Astrocyte (in vitro differentiated cells and primary cell): ENCODE measurements around the gene GRK5.

ENCODE experiments used
- EZH2 ChIP-seq: IDR thresholded peaks from 2 replicates; pipeline ENCODE4 v1.6.1; 2012; ENCODE audit warnings: mild to moderate bottlenecking, low read length, inconsistent platforms; ENCODE audit not compliant: insufficient read depth
- TF ChIP-seq, protein P1 (sequence below): IDR thresholded peaks from 2 replicates; pipeline ENCODE4 v1.5.1; 2011; ENCODE audit warnings: low read depth, mild to moderate bottlenecking, inconsistent platforms, low read length, moderate library complexity; ENCODE audit not compliant: insufficient read depth

GRCh38 chr10:119314486-119314885 is 107.1 kb downstream of the GRK5 start:
- TF ChIP-seq, protein P1, sequence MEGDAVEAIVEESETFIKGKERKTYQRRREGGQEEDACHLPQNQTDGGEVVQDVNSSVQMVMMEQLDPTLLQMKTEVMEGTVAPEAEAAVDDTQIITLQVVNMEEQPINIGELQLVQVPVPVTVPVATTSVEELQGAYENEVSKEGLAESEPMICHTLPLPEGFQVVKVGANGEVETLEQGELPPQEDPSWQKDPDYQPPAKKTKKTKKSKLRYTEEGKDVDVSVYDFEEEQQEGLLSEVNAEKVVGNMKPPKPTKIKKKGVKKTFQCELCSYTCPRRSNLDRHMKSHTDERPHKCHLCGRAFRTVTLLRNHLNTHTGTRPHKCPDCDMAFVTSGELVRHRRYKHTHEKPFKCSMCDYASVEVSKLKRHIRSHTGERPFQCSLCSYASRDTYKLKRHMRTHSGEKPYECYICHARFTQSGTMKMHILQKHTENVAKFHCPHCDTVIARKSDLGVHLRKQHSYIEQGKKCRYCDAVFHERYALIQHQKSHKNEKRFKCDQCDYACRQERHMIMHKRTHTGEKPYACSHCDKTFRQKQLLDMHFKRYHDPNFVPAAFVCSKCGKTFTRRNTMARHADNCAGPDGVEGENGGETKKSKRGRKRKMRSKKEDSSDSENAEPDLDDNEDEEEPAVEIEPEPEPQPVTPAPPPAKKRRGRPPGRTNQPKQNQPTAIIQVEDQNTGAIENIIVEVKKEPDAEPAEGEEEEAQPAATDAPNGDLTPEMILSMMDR: no peak
- TF ChIP-seq EZH2: no peak
